Fibroblast of lung (primary cell): ENCODE results near the gene SLC2A1. TPM values are rescaled to one million over a fixed set of nuclear protein-coding genes. Genes with fewer than 3 reads are reported as not detected.

ENCODE experiments used
- DNase-seq, 2 donors: peaks; one replicate each; pipeline versions ENCODE4 v3.0.0 to v3.0.0-alpha.2; 2010; ENCODE audit warnings: low read depth in 2 of 2
- H2AFZ ChIP-seq: 2 replicates; pipeline ENCODE4 v1.5.1; 2012; ENCODE audit warnings: low read length, control low read depth, inconsistent platforms
- H3K27ac ChIP-seq: 2 replicates; pipeline ENCODE4 v1.5.1; 2011; ENCODE audit warnings: low read length, control low read depth; ENCODE audit not compliant: insufficient read depth
- H3K27me3 ChIP-seq: 2 replicates; pipeline ENCODE4 v1.5.1; 2011; ENCODE audit warnings: mild to moderate bottlenecking, low read length; ENCODE audit not compliant: control insufficient read depth, insufficient read depth
- H3K36me3 ChIP-seq: 2 replicates; pipeline ENCODE4 v1.5.1; 2011; ENCODE audit warnings: low read length; ENCODE audit not compliant: control insufficient read depth, insufficient read depth
- H3K4me1 ChIP-seq: 2 replicates; pipeline ENCODE4 v1.5.1; 2011; ENCODE audit warnings: low read length; ENCODE audit not compliant: control insufficient read depth, insufficient read depth; ENCODE audit errors: extremely low read depth
- H3K4me2 ChIP-seq: 2 replicates; pipeline ENCODE4 v1.5.1; 2011; ENCODE audit warnings: low read length, control low read depth; ENCODE audit not compliant: insufficient read depth; ENCODE audit errors: extremely low read depth
- H3K4me3 ChIP-seq, 4 experiments: fragments of 200-600 bp in 1 of 4; sonication (generic) in 1 of 4; replicated peaks in 1 of 4; 2 replicates each; pipeline ENCODE4 v1.5.1; 2011 to 2016; ENCODE audit warnings: low read length in 4 of 4, low read depth in 3 of 4, mild to moderate bottlenecking in 3 of 4, control low read depth in 2 of 4, inconsistent platforms in 1 of 4, mixed read lengths in 1 of 4; ENCODE audit not compliant: insufficient read depth in 1 of 4; ENCODE audit errors: control extremely low read depth in 1 of 4
- H3K79me2 ChIP-seq: 2 replicates; pipeline ENCODE4 v1.5.1; 2012; ENCODE audit warnings: mild to moderate bottlenecking, low read length, inconsistent platforms; ENCODE audit not compliant: control insufficient read depth, insufficient read depth
- H3K9ac ChIP-seq: 2 replicates; pipeline ENCODE4 v1.5.1; 2011; ENCODE audit warnings: mild to moderate bottlenecking, low read length, control low read depth; ENCODE audit not compliant: insufficient read depth
- H3K9me3 ChIP-seq: 2 replicates; pipeline ENCODE4 v1.5.1; 2012; ENCODE audit warnings: low read depth, low read length; ENCODE audit not compliant: control insufficient read depth, insufficient read depth
- H4K20me1 ChIP-seq: 2 replicates; pipeline ENCODE4 v1.5.1; 2011; ENCODE audit warnings: low read length; ENCODE audit not compliant: control insufficient read depth, insufficient read depth; ENCODE audit errors: extremely low read depth
- EZH2 ChIP-seq: IDR thresholded peaks from 2 replicates; pipeline ENCODE4 v1.5.1; 2012; ENCODE audit warnings: low read length, control low read depth, mild to moderate bottlenecking; ENCODE audit errors: missing control alignments
- polyA plus RNA-seq, 2 donors: library from polyadenylated mRNA; depleted of rRNA in 1 of 2; stranded (reverse) in 1 of 2; unstranded in 1 of 2; fragments of >200 nt; gene quantifications; 2 replicates each; pipeline ENCODE4 v1.2.1, GENCODE V29; 2011 to 2012; ENCODE audit warnings: missing spikeins in 1 of 2
- total RNA-seq: library from RNA; depleted of rRNA; stranded (reverse); fragments of >200 nt; gene quantifications from 2 replicates; pipeline ENCODE4 v1.2.1, GENCODE V29; 2014
- TF ChIP-seq, protein P1 (sequence below), 2 donors: IDR thresholded peaks in 1 of 2; conservative IDR thresholded peaks in 1 of 2; 1 replicate in 1 of 2; 2 replicates in 1 of 2; pipeline ENCODE4 v1.5.1; 2011 to 2012; ENCODE audit warnings: low read length in 2 of 2, control low read depth in 1 of 2, inconsistent platforms in 1 of 2, low read depth in 1 of 2, mild to moderate bottlenecking in 1 of 2

Gene SLC2A1
- total and polyA plus RNA-seq, 2 donors (not counting 1 experiment from before 2014, with no cell fraction given), result 29.9 to 56.5 TPM

DNA sequence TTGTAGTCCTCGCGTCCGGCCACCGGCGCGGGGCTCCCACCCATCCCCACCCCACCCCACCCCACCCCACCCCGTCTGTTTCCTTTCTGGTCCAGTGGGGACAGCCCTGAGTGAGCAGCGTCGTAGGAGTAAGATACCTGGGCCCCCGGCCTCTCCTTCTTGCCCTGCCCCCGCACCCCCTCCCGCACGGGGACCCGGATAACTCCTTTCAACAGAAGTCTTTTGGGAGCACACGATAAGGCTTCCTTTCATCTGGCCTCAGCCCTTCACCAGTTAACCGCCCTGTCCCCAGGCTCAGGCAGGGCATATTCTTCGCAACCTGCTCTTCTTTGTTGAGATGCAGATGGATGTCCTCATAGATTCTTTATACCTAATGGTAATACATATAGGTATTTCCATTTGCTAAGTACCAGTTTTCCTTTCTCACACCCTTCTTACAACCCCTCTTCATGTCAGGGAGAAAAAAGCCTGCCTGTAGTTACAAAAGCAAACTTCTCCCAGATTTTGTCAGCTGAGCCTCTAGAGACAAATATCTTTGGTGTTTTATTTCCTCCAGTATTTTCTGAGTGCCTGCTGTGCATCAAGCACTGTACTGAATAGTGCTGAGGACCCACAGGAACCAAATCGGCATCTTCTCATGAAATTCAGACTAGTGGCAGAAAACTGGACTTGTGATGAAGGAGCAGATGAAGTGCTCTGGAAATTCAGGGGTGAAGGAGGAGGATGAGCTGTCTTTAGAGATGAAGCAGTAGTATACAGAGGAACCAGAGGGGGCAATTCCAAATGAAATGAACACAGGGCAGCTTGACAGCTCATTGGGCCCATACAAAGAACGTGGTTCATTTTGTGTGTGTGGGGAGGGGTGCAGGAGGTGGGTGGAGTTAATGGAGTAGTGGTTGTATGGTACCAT is 33.6 kb downstream of the SLC2A1 start:
- peak overlapping the region; percentile 76 for H2AFZ ChIP-seq
- H3K79me2 ChIP-seq, result no peaks in the 10 kb centered on the region
- peak overlapping the region; percentile 87 for H3K9ac ChIP-seq
- H4K20me1 ChIP-seq, result no peaks in the 10 kb centered on the region
- DNase-seq, result no peak
- H3K27me3 ChIP-seq, result no peaks in the 10 kb centered on the region
- peak overlapping the region; percentile 45 to 77 (median 72) for H3K4me3 ChIP-seq
- H3K4me1 ChIP-seq, result peaks cover 5% of the 10 kb centered on the region
- TF ChIP-seq EZH2, result no peak
- TF ChIP-seq, protein P1, sequence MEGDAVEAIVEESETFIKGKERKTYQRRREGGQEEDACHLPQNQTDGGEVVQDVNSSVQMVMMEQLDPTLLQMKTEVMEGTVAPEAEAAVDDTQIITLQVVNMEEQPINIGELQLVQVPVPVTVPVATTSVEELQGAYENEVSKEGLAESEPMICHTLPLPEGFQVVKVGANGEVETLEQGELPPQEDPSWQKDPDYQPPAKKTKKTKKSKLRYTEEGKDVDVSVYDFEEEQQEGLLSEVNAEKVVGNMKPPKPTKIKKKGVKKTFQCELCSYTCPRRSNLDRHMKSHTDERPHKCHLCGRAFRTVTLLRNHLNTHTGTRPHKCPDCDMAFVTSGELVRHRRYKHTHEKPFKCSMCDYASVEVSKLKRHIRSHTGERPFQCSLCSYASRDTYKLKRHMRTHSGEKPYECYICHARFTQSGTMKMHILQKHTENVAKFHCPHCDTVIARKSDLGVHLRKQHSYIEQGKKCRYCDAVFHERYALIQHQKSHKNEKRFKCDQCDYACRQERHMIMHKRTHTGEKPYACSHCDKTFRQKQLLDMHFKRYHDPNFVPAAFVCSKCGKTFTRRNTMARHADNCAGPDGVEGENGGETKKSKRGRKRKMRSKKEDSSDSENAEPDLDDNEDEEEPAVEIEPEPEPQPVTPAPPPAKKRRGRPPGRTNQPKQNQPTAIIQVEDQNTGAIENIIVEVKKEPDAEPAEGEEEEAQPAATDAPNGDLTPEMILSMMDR (conservative IDR thresholded peaks at IDR 0.05 in 1 of 2, IDR thresholded peaks at IDR 0.05 in 1 of 2; ENCODE audit: low read depth in 1 of 2, low read length in 2 of 2), result no peak
- H3K9me3 ChIP-seq, result no peaks in the 10 kb centered on the region
- H3K36me3 ChIP-seq, result peaks cover 18% of the 10 kb centered on the region
- H3K4me2 ChIP-seq, result peak overlapping the region; percentile 66
- H3K27ac ChIP-seq, result peak overlapping the region; percentile 88

DNA sequence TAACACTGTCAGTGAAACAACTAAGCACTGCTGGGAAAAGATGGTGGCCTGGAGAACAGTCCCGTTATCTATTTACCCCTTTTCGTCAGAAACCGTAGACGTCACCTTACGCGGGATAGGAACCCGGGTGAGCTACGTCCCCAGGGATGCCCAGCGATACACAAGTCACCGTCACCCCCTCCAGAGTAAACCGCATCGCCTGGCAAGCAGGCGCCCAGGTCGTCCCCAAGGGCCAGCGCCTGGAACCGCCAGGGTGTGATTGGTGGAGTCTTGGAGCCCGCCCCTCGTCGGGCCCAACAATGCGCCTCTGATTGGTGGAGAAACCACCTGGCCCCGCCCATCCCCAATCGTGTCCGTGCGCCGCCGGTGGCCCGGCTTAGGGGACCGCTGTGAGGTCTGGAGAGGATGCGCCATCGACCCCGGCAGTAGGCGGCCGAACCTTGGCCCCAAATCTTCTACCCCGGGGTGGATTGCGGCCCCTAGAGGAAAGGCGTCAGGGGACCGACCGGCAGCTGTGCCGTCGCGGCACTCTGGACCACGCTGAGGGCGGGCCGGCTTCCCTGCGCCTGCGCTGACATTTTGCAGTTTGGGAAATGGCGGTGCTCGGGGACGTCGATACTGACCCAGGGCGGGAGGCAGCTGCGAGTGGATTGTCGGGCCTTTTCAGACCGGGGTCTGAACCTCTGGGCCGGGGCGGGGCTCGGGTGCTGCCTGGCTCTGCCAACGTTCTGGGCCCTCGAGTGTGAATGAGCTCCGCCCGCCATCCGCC is 34.4 kb downstream of the SLC2A1 start:
- H3K4me1 ChIP-seq, result peaks cover 5% of the 10 kb centered on the region
- H3K4me3 ChIP-seq, result peak overlapping the region; percentile 45 to 77 (median 72)
- H4K20me1 ChIP-seq, result no peaks in the 10 kb centered on the region
- no peaks in the 10 kb centered on the region for H3K27me3 ChIP-seq
- H3K79me2 ChIP-seq, result no peaks in the 10 kb centered on the region
- H3K27ac ChIP-seq, result peak overlapping the region; percentile 88
- TF ChIP-seq EZH2, result no peak
- TF ChIP-seq, protein P1 (conservative IDR thresholded peaks at IDR 0.05 in 1 of 2, IDR thresholded peaks at IDR 0.05 in 1 of 2; ENCODE audit: low read depth in 1 of 2, low read length in 2 of 2), result no peak
- no peaks in the 10 kb centered on the region for H3K9me3 ChIP-seq
- peak; percentile 81 to 86 for DNase-seq
- H3K36me3 ChIP-seq, result peaks cover 13% of the 10 kb centered on the region
- H3K9ac ChIP-seq, result peak overlapping the region; percentile 87
- peak overlapping the region; percentile 76 for H2AFZ ChIP-seq
- peak overlapping the region; percentile 61 for H3K4me2 ChIP-seq
